CD4-positive, alpha-beta T cell treated with Interferon gamma for 1 hour (primary cell): ENCODE measurements around the gene RABGAP1L.
"Not testable (repeated sequence)": the region's sequence is repeated elsewhere in the genome, so short reads cannot be mapped to it uniquely, and the experiment has no call there.

Experiments used
- DNase-seq: peaks from one replicate; pipeline ENCODE4 v3.0.0-alpha.2; 2020

RABGAP1L gene

GRCh38 chr1:174156437-174156836, 2.9 kb upstream of the RABGAP1L start:
- DNase-seq, result no peak

GRCh38 chr1:174157157-174157806, 2.0 kb upstream of the RABGAP1L start:
- DNase-seq, result no peak

- DNase-seq, result no peak
These were observed 511 bp upstream of the RABGAP1L start for GRCh38 chr1:174158767-174159251.

- DNase-seq, result no peak
These were observed 771 bp downstream of the RABGAP1L start for GRCh38 chr1:174160109-174160473.

GRCh38 chr1:174160603-174161002, 1.3 kb downstream of the RABGAP1L start:
- no peak for DNase-seq

GRCh38 chr1:174161813-174162212, 2.5 kb downstream of the RABGAP1L start:
- DNase-seq, result no peak

GRCh38 chr1:174164826-174165225, 5.5 kb downstream of the RABGAP1L start:
- DNase-seq, result no peak

GRCh38 chr1:174165471-174166137, 6.3 kb downstream of the RABGAP1L start:
- DNase-seq, result no peak

- DNase-seq, result no peak
These were observed 7.4 kb downstream of the RABGAP1L start for GRCh38 chr1:174166530-174167264.

- no peak for DNase-seq
These were observed 8.0 kb downstream of the RABGAP1L start for GRCh38 chr1:174167265-174167803.

GRCh38 chr1:174169342-174169741, 10.0 kb downstream of the RABGAP1L start:
- no peak for DNase-seq

GRCh38 chr1:174171073-174171472, 11.8 kb downstream of the RABGAP1L start:
- no peak for DNase-seq

GRCh38 chr1:174174461-174175329, 15.4 kb downstream of the RABGAP1L start:
- no peak for DNase-seq

- not testable (repeated sequence) for DNase-seq
These were observed 19.1 kb downstream of the RABGAP1L start for GRCh38 chr1:174178459-174178858.

- no peak for DNase-seq
These were observed 30.2 kb downstream of the RABGAP1L start for GRCh38 chr1:174189428-174190062.

- DNase-seq, result no peak
These were observed 31.4 kb downstream of the RABGAP1L start for GRCh38 chr1:174190691-174191199.

GRCh38 chr1:174191349-174191862, 32.1 kb downstream of the RABGAP1L start:
- no peak for DNase-seq

GRCh38 chr1:174194461-174194860, 35.1 kb downstream of the RABGAP1L start:
- no peak for DNase-seq

- DNase-seq, result no peak
These were observed 37.8 kb downstream of the RABGAP1L start for GRCh38 chr1:174197088-174197487.

GRCh38 chr1:174197547-174197946, 38.2 kb downstream of the RABGAP1L start:
- DNase-seq, result no peak

- no peak for DNase-seq
These were observed 38.9 kb downstream of the RABGAP1L start for GRCh38 chr1:174198202-174198601.

- DNase-seq, result no peak
These were observed 41.4 kb downstream of the RABGAP1L start for GRCh38 chr1:174200746-174201145.
